ENCODE data around the gene AP2A2. TPM values are rescaled to one million over a fixed set of nuclear protein-coding genes. Genes with fewer than 3 reads are reported as not detected.

Gene AP2A2
- total and polyA plus RNA-seq, 5 donors from 2014 or later, result 6.2 to 85.9 (median 7.5) TPM

DNA sequence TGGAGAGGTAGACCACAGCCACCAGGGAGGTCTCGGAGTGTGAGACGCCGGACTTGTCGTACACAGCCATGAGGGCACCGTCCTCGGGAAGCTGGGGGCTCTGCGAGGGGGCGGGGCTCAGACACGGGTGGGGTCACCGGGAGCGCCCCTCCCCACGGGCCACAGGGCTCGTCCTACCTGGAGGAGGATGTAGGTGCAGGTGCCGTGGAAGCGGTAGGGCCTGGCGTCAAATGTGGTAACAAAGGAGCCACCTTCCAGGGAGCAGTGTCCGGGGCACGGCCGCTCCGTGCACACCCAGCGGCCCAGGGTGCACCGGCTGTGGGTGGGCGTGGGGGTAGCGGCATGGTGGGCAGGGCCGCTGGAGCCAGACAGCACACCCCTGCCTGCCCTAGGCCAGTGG, 103.4 kb downstream of the AP2A2 start:
- no peaks in the 10 kb centered on the region for H3K4me1 ChIP-seq (ENCODE audit: control insufficient read depth, insufficient read depth, low read length, poor library complexity, severe bottlenecking)
- H3K27me3 ChIP-seq (ENCODE audit: control insufficient read depth, insufficient read depth, low read length), result no peaks in the 10 kb centered on the region
- no peaks in the 10 kb centered on the region for H3K27me3 Mint-ChIP-seq
- H3K9me3 ChIP-seq (ENCODE audit: control insufficient read depth in 2 of 2, low read length in 2 of 2), result no peaks in the 10 kb centered on the region
- ATAC-seq (ENCODE audit: low read depth in 2 of 2) (no peak), DNase-seq (no peak)
- H3K4me1 Mint-ChIP-seq, result peaks cover 0 to 5% (median 0%) of the 10 kb centered on the region in 4 donors
- no peak overlapping the region for H3K27ac ChIP-seq (ENCODE audit: insufficient read depth, low read length, poor library complexity, severe bottlenecking)
- no peak overlapping the region for H3K27ac Mint-ChIP-seq
- H3K9me3 Mint-ChIP-seq, result peaks cover 0 to 6% (median 0%) of the 10 kb centered on the region in 7 donors
- H3K4me3 ChIP-seq (ENCODE audit: low read depth, low read length), result no peak overlapping the region
- no peaks in the 10 kb centered on the region for H3K36me3 ChIP-seq (ENCODE audit: control insufficient read depth, insufficient read depth, low read length)
- H3K4me3 Mint-ChIP-seq, result no peak overlapping the region
- no peaks in the 10 kb centered on the region for H3K36me3 Mint-ChIP-seq

DNA sequence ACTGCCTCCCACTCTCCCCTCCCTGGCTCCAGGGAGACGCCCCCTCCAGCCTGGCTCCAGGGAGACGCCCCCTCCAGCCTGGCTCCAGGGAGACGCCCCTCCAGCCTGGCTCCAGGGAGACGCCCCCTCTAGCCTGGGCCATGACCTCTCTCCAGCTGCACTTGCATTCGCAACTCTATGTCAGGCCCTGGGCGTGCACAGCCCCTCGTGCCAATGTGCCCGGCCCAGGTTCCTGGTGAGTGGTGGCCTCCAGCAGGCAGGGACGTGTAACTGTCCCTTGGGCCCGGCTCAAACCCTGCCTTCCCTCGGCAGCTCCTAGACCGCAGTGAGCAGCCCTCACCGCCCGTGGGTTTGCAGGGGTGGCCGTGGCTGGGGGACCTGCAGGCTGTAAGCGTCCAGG, 104.0 kb downstream of the AP2A2 start:
- DNase-seq (no peak), ATAC-seq (ENCODE audit: low read depth in 2 of 2) (no peak)
- no peak overlapping the region for H3K4me3 ChIP-seq (ENCODE audit: low read depth, low read length)
- peaks cover 0 to 6% (median 0%) of the 10 kb centered on the region in 7 donors for H3K9me3 Mint-ChIP-seq
- no peak overlapping the region for H3K27ac Mint-ChIP-seq
- no peaks in the 10 kb centered on the region for H3K36me3 Mint-ChIP-seq
- peaks cover 0 to 5% (median 0%) of the 10 kb centered on the region in 4 donors for H3K4me1 Mint-ChIP-seq
- H3K9me3 ChIP-seq (ENCODE audit: control insufficient read depth in 2 of 2, low read length in 2 of 2), result no peaks in the 10 kb centered on the region
- H3K4me1 ChIP-seq (ENCODE audit: control insufficient read depth, insufficient read depth, low read length, poor library complexity, severe bottlenecking), result no peaks in the 10 kb centered on the region
- H3K27me3 ChIP-seq (ENCODE audit: control insufficient read depth, insufficient read depth, low read length), result no peaks in the 10 kb centered on the region
- no peaks in the 10 kb centered on the region for H3K36me3 ChIP-seq (ENCODE audit: control insufficient read depth, insufficient read depth, low read length)
- no peak overlapping the region for H3K27ac ChIP-seq (ENCODE audit: insufficient read depth, low read length, poor library complexity, severe bottlenecking)
- no peaks in the 10 kb centered on the region for H3K27me3 Mint-ChIP-seq
- no peak overlapping the region for H3K4me3 Mint-ChIP-seq

DNA sequence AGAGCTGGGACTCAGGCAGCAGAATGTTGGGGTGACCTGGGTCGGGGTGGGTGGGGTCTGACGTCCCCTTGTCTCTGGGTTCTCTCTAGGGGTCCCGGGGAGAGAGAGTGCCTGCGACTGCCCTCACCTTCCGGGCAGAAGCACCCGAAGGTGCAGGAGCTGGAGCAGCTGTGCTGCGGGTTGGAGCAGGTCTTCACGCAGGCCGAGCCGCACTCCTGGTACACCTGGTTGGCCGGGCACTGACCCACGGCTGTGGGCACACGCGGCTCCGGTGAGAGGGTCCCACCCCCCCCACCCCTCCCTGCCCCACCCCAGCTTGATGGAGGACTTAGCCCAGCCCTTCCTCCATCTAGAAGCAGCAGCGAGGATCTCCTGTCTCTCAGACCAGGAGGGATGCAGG, 104.4 kb downstream of the AP2A2 start:
- H3K9me3 Mint-ChIP-seq, result peaks cover 0 to 6% (median 0%) of the 10 kb centered on the region in 7 donors
- H3K36me3 Mint-ChIP-seq, result no peaks in the 10 kb centered on the region
- H3K27ac Mint-ChIP-seq, result no peak overlapping the region
- Histone ChIP-seq H3K4me3 (ENCODE audit: low read depth, low read length) (no peak overlapping the region), H3K9me3 (ENCODE audit: control insufficient read depth in 2 of 2, low read length in 2 of 2) (no peaks in the 10 kb centered on the region), H3K27ac (ENCODE audit: insufficient read depth, low read length, poor library complexity, severe bottlenecking) (no peak overlapping the region), H3K27me3 (ENCODE audit: control insufficient read depth, insufficient read depth, low read length) (no peaks in the 10 kb centered on the region), H3K4me1 (ENCODE audit: control insufficient read depth, insufficient read depth, low read length, poor library complexity, severe bottlenecking) (no peaks in the 10 kb centered on the region), H3K36me3 (ENCODE audit: control insufficient read depth, insufficient read depth, low read length) (no peaks in the 10 kb centered on the region)
- ATAC-seq (ENCODE audit: low read depth in 2 of 2) (no peak), DNase-seq (no peak)
- no peak overlapping the region for H3K4me3 Mint-ChIP-seq
- no peaks in the 10 kb centered on the region for H3K27me3 Mint-ChIP-seq
- H3K4me1 Mint-ChIP-seq, result peaks cover 0 to 5% (median 0%) of the 10 kb centered on the region in 4 donors

DNA sequence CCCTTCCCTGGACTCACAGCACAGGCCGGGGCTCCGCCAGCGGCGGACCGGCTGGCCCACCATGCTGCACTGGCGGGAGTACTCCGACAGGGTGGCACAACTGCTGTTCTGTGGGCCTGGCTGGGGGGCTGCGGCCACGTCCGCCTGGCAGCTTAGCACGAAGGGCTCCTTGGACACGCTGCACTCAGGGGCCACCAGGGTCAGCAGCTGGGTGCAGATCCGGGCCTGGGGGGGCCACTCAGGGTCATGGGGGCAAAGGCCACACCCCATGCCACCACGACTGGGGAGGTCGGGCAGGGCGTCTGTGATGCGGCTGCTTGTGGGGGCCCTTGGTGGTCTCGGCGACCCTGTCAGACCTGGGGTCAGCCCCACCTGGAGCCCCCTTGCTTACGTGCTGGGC, 104.9 kb downstream of the AP2A2 start:
- Mint-ChIP-seq H3K36me3 (no peaks in the 10 kb centered on the region), H3K4me1 (peaks cover 0 to 5% (median 0%) of the 10 kb centered on the region in 4 donors), H3K9me3 (peaks cover 0 to 6% (median 0%) of the 10 kb centered on the region in 7 donors), H3K27ac (no peak overlapping the region), H3K4me3 (no peak overlapping the region), H3K27me3 (no peaks in the 10 kb centered on the region)
- DNase-seq (no peak), ATAC-seq (ENCODE audit: low read depth in 2 of 2) (no peak)
- Histone ChIP-seq H3K27me3 (ENCODE audit: control insufficient read depth, insufficient read depth, low read length) (no peaks in the 10 kb centered on the region), H3K4me3 (ENCODE audit: low read depth, low read length) (no peak overlapping the region), H3K4me1 (ENCODE audit: control insufficient read depth, insufficient read depth, low read length, poor library complexity, severe bottlenecking) (no peaks in the 10 kb centered on the region), H3K27ac (ENCODE audit: insufficient read depth, low read length, poor library complexity, severe bottlenecking) (no peak overlapping the region), H3K9me3 (ENCODE audit: control insufficient read depth in 2 of 2, low read length in 2 of 2) (no peaks in the 10 kb centered on the region), H3K36me3 (ENCODE audit: control insufficient read depth, insufficient read depth, low read length) (no peaks in the 10 kb centered on the region)

DNA sequence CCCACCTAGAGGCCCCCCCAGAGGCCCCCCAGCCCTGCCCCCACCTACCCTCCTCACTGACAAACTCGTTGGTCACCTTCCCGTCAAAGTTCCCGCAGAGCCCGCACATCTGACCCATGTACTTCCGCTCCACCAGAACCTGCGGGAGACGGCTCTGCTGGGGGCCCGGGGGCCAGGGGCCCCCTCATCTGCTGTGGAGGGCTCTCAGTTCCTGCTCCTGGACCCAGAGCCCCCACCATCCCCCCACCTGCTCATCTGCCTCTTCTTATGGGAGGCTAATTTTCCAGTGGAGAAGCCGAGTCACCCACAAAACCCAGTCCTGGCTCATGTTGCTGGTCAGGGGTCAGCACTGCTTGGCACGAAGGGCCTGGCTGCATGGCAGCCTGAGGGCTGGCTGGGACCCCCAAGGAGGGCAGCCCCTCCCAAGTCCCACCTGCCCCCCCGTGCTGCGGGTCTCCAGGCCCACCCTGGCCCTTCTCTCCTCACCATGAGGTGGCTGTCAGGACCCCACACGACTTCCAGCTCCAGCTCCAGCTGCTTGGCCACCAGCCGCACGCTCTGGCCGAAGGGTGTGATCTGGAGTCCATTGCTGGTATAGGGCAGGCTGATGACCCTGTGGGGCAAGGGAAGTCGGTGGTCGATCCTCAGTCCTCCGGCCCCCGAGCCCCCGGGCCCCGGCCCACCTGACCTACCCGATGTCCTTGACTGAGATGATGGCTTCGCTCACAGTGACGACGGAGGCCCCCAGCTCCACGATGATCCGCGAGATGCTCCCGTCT, 105.6 kb downstream of the AP2A2 start:
- Histone ChIP-seq H3K4me3 (ENCODE audit: low read depth, low read length) (no peak overlapping the region), H3K4me1 (ENCODE audit: control insufficient read depth, insufficient read depth, low read length, poor library complexity, severe bottlenecking) (no peaks in the 10 kb centered on the region), H3K27me3 (ENCODE audit: control insufficient read depth, insufficient read depth, low read length) (no peaks in the 10 kb centered on the region), H3K36me3 (ENCODE audit: control insufficient read depth, insufficient read depth, low read length) (no peaks in the 10 kb centered on the region), H3K9me3 (ENCODE audit: control insufficient read depth in 2 of 2, low read length in 2 of 2) (no peaks in the 10 kb centered on the region), H3K27ac (ENCODE audit: insufficient read depth, low read length, poor library complexity, severe bottlenecking) (no peak overlapping the region)
- ATAC-seq (ENCODE audit: low read depth in 2 of 2) (no peak), DNase-seq (no peak)
- Mint-ChIP-seq H3K4me3 (no peak overlapping the region), H3K4me1 (peaks cover 0 to 5% (median 0%) of the 10 kb centered on the region in 4 donors), H3K27me3 (no peaks in the 10 kb centered on the region), H3K9me3 (peaks cover 0 to 6% (median 0%) of the 10 kb centered on the region in 7 donors), H3K36me3 (no peaks in the 10 kb centered on the region), H3K27ac (peak overlapping the region in 1 of 3 donors; percentile 86)

DNA sequence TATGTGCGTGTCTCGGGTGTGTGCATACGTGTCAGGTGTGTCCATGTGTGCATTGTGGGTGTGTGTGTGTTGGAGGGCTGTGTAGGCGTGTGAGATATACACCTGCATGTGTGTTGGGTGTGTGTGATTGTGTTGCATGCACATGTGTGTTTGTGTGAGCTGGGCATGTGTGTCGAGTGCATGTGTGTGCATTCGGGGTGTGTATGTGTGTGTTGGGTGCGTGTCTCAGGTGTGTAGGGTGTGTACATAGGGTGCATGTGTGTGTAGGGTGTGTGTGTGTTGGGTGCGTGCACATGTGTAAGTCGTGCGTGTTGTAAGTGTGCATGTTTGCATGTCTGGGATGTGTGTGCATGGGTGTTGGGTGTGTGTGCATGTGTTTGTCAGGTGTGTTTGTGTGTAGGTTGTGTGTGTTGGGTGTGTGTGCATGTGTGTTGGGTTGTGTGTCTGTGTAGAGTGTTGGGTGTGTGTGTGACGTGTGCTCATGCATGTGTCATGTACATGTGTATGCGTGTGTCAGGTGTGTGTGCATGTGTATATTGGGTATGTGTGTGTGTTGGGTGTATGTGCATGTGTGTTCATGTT, 106.7 kb downstream of the AP2A2 start:
- Histone ChIP-seq H3K9me3 (ENCODE audit: control insufficient read depth in 2 of 2, low read length in 2 of 2) (no peaks in the 10 kb centered on the region), H3K27ac (ENCODE audit: insufficient read depth, low read length, poor library complexity, severe bottlenecking) (no peak overlapping the region), H3K36me3 (ENCODE audit: control insufficient read depth, insufficient read depth, low read length) (no peaks in the 10 kb centered on the region), H3K27me3 (ENCODE audit: control insufficient read depth, insufficient read depth, low read length) (no peaks in the 10 kb centered on the region), H3K4me1 (ENCODE audit: control insufficient read depth, insufficient read depth, low read length, poor library complexity, severe bottlenecking) (no peaks in the 10 kb centered on the region), H3K4me3 (ENCODE audit: low read depth, low read length) (no peak overlapping the region)
- H3K36me3 Mint-ChIP-seq, result no peaks in the 10 kb centered on the region
- peak overlapping the region in 2 of 3 donors; percentile 7 to 86 for H3K27ac Mint-ChIP-seq
- peaks cover 0 to 5% (median 0%) of the 10 kb centered on the region in 4 donors for H3K4me1 Mint-ChIP-seq
- ATAC-seq (ENCODE audit: low read depth in 2 of 2) (no peak), DNase-seq (no peak)
- H3K27me3 Mint-ChIP-seq, result no peaks in the 10 kb centered on the region
- H3K4me3 Mint-ChIP-seq, result peak overlapping the region in 1 of 4 donors; percentile 1
- H3K9me3 Mint-ChIP-seq, result peaks cover 0 to 6% (median 0%) of the 10 kb centered on the region in 7 donors

DNA sequence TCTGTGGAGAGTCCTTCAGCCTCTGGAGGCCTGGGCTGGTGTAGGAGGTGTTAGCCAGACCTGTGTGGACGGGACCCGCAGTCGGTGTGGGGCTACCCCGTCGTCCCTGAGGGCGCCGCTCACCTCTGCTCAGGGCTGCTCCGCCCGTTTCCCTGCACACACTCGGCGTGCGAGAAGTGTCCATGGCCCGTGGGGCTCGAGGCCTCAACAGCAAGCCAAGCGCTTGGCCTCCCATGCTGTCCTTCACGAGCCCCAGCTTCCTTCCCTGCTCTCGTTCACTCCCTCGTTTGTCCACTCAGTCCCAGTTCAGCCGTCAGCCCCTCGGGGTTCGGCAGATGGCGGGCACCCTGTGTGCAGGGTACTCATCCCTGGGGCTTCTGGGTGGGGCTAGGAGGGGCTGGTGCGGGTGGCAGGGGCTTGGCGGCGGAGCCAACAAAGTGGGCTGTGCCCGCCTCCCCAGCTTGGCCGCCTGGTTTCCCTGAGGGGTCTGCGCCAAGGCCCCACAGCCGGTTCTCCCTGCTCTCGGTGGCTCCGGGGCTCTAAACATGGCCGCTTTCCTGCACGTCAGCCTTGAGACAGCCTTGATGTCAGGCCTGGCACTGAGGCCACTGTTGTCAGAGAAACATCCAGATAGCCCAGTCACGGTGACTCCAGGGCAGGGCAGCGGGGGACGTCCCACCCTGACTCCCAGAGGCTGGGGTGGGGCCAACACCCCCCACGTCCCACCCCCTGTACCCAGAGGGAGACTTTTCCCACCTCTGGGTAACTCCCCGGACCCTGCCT, 107.5 kb downstream of the AP2A2 start:
- H3K9me3 ChIP-seq (ENCODE audit: control insufficient read depth in 2 of 2, low read length in 2 of 2), result no peaks in the 10 kb centered on the region
- H3K27me3 ChIP-seq (ENCODE audit: control insufficient read depth, insufficient read depth, low read length), result no peaks in the 10 kb centered on the region
- Mint-ChIP-seq H3K27me3 (no peaks in the 10 kb centered on the region), H3K4me1 (peaks cover 0 to 5% (median 0%) of the 10 kb centered on the region in 4 donors), H3K27ac (no peak overlapping the region), H3K36me3 (no peaks in the 10 kb centered on the region), H3K9me3 (peaks cover 0 to 6% (median 0%) of the 10 kb centered on the region in 7 donors), H3K4me3 (no peak overlapping the region)
- no peaks in the 10 kb centered on the region for H3K4me1 ChIP-seq (ENCODE audit: control insufficient read depth, insufficient read depth, low read length, poor library complexity, severe bottlenecking)
- no peak overlapping the region for H3K4me3 ChIP-seq (ENCODE audit: low read depth, low read length)
- no peak for DNase-seq
- H3K36me3 ChIP-seq (ENCODE audit: control insufficient read depth, insufficient read depth, low read length), result no peaks in the 10 kb centered on the region
- H3K27ac ChIP-seq (ENCODE audit: insufficient read depth, low read length, poor library complexity, severe bottlenecking), result no peak overlapping the region
- no peak for ATAC-seq (ENCODE audit: low read depth in 2 of 2)
